SU-DHL-6 (cell line): Measurements from ENCODE around the gene APCDD1.

Source experiments
- CTCF ChIP-seq: fragments of 200-600 bp; sonication (generic); IDR thresholded peaks from one replicate; pipeline ENCODE4 v1.5.1; 2017; ENCODE audit warnings: antibody characterized with exemption, mild to moderate bottlenecking, low read length, moderate library complexity; ENCODE audit not compliant: insufficient read depth, poor library complexity, severe bottlenecking
- EZH2phosphoT487 ChIP-seq: fragments of 200-600 bp; sonication (generic), shearing (Covaris generic); conservative IDR thresholded peaks from 2 replicates; pipeline ENCODE4 v1.6.1; 2018; ENCODE audit warnings: mild to moderate bottlenecking, antibody characterized with exemption, low read length, moderate library complexity, mixed read lengths

- no peak for TF ChIP-seq CTCF
- TF ChIP-seq EZH2phosphoT487, result no peak
These were observed 41.5 kb upstream of the APCDD1 start for GRCh38 chr18:10412933-10413332.
